ENCODE measurements around the gene NAA10.

DNA sequence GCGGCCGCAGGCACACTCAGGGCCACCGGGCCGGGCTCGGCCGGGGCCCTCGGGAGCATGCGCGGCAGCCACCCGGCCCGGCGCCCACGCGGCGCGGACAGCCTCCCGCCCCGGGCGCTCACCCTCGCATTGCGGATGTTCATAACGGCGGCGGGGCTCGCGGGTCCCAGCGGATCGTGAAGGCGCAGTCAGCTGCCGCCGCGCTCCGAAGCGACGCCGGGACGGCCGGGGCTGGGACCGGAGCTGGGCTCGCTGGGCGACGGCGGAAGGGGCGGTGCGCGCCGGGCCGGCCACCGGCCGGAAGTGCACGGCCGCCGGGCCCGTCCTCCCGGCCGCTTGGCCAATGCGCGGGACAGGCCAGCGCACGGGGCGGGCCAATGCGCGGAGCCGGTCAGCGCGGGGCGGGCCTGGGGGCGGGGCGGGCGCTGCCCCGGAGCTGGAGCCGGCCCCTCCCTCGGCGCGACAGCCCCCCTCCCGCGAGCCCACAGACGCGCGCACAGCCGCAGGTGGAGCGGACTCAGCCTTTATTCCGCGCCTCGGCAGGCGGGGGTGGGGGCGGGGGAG, at the start of gene NAA10:
- TF ChIP-seq TAF1 (IDR thresholded peaks at IDR 0.05; ENCODE audit: low read depth) (no peak), FOXM1 (IDR thresholded peaks at IDR 0.05; ENCODE audit: borderline replicate concordance, low read depth) (no peak), RAD21 (IDR thresholded peaks at IDR 0.05; ENCODE audit: low read depth) (no peak), CREB1 (IDR thresholded peaks at IDR 0.05; ENCODE audit: low read depth) (no peak), EP300 (IDR thresholded peaks at IDR 0.05; ENCODE audit: borderline replicate concordance) (no peak), NFIC (IDR thresholded peaks at IDR 0.05) (no peak), ZBTB7A (IDR thresholded peaks at IDR 0.05; ENCODE audit: low read depth) (no peak)
- TF ChIP-seq, protein P1, sequence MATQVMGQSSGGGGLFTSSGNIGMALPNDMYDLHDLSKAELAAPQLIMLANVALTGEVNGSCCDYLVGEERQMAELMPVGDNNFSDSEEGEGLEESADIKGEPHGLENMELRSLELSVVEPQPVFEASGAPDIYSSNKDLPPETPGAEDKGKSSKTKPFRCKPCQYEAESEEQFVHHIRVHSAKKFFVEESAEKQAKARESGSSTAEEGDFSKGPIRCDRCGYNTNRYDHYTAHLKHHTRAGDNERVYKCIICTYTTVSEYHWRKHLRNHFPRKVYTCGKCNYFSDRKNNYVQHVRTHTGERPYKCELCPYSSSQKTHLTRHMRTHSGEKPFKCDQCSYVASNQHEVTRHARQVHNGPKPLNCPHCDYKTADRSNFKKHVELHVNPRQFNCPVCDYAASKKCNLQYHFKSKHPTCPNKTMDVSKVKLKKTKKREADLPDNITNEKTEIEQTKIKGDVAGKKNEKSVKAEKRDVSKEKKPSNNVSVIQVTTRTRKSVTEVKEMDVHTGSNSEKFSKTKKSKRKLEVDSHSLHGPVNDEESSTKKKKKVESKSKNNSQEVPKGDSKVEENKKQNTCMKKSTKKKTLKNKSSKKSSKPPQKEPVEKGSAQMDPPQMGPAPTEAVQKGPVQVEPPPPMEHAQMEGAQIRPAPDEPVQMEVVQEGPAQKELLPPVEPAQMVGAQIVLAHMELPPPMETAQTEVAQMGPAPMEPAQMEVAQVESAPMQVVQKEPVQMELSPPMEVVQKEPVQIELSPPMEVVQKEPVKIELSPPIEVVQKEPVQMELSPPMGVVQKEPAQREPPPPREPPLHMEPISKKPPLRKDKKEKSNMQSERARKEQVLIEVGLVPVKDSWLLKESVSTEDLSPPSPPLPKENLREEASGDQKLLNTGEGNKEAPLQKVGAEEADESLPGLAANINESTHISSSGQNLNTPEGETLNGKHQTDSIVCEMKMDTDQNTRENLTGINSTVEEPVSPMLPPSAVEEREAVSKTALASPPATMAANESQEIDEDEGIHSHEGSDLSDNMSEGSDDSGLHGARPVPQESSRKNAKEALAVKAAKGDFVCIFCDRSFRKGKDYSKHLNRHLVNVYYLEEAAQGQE (IDR thresholded peaks at IDR 0.05; ENCODE audit: low read depth): no peak
- TF ChIP-seq, protein P2, sequence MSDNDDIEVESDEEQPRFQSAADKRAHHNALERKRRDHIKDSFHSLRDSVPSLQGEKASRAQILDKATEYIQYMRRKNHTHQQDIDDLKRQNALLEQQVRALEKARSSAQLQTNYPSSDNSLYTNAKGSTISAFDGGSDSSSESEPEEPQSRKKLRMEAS (IDR thresholded peaks at IDR 0.05): no peak; the same call in 1 of the 2 replicates

Measured in Ishikawa (cell line).